Hypothalamus (tissue), 51 donors: ENCODE results near the gene COX4I2.
"Not testable (repeated sequence)": the region's sequence is repeated elsewhere in the genome, so short reads cannot be mapped to it uniquely, and the experiment has no call there.

Source experiments
- DNase-seq, 51 donors: peaks; one replicate each; lab custom pipeline; 2025; lab: John Stamatoyannopoulos, UW

The COX4I2 gene

GRCh38 chr20:31644701-31645100 lies 7.0 kb downstream of the COX4I2 start:
- DNase-seq: no peak

- DNase-seq: not testable (repeated sequence)
Measured at GRCh38 chr20:31648104-31648503, 10.4 kb downstream of the COX4I2 start.

DNA sequence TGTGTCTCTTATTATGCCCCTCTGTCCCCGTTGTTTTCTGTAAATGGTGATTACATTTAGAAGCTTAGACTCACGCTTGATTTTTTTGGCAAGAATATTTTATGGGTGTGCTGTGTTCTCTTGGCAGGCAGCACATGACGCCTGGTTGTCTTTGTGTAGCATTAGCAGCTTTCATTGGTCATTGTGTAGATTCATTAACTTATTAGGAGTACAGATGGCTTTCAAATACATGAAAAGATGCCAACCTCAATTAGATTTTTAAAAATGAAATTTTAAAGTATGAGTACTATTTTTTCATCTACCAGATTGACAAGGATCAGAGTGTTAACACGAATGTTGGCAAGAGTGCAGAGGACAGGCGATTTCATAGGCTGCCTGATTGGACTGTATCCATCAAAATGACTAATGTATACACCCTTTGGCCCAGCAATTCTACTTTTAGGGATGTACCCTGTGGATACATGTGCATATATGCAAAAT lies 15.2 kb downstream of the COX4I2 start:
- no peak for DNase-seq

DNA sequence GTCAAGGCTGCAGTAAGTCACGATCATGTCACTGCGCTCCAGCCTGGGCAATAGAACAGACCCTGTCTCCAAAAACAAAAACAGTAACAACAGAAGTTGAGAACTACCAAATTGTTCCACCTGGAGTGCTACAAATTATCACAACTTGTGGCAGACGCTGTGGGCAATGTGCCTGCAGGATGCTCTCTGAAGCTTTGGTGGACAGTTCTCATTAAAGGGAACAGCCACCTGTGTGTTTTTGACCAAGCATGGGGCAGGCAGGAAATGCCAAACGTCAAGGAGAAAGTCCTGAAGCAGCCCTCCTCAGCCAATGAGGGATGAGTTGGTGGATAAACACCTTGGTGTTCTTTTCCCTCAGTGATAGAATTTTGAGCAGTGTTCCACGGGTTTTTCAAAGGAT lies 15.8 kb downstream of the COX4I2 start:
- DNase-seq: no peak

- DNase-seq: no peak
Measured at GRCh38 chr20:31654534-31654933, 16.8 kb downstream of the COX4I2 start.

DNA sequence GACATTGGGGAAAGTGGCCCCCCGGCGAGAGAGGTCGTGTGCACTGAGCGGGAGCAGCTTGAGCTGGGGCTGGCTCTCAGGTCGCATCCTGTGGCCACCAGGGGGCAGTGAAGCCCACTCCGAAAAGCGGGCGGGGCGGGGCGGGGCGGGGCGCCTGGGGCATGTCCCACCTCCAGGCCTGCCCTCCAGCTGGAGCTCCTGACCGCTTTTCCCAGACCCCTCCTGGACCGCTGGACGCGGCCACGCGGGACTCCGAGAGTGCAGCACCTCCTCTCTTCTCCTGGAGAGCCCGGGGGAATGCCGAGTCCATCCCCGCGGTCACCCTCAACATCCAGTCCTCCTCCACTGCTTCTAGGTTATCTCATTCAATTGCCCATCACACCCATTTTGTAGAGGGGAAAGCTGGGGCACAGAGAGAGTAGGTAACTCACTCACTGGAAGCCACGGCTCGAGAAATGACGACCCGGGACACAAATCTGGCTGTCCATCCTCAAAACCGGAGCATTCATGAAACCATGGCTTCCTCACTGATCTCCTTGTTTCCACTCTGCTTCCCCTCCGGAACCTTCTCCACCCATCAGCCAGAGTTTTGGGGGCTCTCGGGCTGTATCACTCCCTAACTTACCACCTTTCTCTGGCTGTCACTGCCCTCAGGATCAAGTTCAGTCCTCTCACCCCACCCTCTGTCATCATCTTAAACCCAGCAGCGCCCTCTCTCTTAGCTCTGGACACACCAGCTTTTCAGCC lies 24.1 kb downstream of the COX4I2 start:
- DNase-seq: peak; percentile 41 to 93 (median 79)

DNA sequence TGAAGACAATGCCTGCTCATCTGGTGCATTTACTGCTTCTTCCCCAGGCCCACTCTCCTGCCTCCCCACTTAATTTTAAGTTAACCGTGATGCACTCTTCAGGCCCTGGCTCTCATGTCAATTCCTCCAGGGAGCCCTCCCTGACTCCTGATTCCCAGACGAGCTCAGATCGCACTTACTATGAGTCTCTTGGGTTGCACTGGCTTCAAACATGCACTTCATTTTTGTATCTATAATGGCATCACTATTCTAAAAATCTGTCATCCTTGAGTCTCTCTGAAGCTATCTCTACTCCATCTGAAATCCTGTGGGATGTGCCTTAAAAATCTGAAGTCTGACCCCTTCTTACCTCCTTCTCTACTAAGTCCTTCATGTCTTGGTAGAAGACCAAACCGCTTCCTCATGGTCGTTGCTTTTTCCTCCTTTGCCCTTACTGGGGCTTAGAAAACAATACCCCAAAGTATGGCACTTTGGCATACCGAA lies 24.7 kb downstream of the COX4I2 start:
- DNase-seq: peak in 1 of 51 donors; percentile 46

GRCh38 chr20:31663524-31663837 lies 25.8 kb downstream of the COX4I2 start:
- DNase-seq: no peak

DNA sequence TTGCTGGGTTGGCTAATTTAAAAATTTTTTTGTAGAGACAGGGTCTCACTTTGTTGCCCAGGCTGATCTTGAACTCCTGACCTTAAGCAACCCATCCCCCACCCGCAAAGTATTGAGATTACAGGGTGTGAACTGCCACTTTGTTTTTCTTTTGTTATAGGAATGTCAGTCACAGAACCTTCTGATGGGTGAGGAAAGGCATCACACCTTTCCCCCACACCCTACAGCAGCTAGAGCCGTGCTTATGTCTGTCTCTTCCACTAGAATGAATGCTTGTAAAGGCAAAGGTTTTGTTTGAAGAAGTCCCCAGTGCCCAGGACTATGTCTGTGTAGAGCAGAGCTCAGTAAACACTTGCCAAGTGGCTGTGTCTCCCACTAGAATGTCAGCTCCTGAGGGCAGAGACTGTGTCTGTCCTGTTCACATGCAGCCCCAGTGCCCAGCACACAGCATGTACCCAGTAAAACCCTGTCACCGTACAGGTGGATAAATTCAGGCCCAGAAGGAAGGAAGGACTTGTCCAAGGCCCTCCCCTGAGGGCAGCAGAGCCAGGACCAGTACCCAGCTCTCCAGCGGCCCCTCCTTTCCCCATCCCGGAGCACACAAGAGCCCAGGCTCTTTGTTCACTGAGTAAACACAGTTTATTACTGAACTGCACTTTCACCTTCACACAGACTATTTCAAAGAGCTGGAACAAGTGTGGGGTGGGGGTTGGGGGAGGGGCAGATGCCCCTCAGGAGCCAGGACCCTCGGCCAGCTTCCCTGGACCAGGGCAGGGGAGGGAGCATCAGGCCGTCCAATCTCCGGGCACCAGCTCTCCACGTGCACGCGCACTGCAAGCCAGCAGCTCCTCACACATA lies 26.4 kb downstream of the COX4I2 start:
- peak in 27 of 51 donors; percentile 16 to 82 (median 39) for DNase-seq

DNA sequence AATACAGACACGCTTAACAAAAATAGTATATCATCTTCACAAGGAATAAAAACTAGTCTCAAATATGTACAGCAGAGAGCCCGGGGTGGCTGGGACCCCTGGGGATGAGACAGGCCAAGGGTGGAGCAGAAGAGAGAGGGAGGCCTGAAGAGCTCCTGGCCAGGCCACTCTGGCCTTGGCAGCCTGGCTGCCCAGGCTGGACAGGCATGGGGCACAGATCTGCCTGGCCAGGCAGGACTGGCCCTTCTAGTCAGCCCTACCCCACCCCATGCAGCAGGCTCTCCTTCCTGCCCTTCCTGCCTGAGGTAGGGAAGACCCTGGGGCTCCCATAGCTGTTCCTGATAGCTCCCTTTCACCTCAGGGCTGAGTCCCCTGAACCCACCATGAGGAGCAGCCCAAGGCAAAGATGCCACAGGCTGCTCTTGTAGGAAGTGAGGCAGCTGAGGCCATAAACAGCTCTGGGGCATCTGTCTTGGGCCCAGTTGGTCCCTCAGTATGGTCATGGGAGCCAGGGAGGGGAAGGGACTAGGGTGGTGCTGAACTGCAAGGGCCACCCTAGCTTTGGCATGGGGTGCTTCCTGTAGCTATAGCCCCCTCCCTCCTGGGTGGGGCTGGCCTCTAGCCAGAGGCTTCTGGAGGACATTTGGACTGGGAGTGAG lies 27.1 kb downstream of the COX4I2 start:
- DNase-seq: peak in 1 of 51 donors; percentile 36

DNA sequence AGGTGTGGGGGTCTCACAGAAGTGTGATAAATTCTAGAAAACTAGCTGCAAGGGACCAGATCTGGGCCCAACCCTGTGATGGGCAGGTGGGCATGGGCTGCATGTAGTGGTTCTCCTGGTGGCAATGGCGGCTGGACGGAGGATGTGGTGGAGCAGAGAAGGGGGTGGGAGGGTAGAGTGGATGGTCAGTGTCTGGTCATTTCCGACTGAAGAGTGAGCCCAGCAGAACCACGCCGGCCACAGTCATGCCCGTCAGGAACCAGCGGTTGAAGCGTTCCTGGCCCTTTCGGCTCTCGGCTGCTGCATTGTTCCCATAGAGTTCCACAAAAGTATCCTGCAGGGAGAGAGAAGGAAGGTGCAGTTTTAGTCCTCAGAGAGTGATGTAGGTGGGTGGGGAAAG lies 28.0 kb downstream of the COX4I2 start:
- DNase-seq: peak in 1 of 51 donors; percentile 63

GRCh38 chr20:31666258-31667042 lies 28.7 kb downstream of the COX4I2 start:
- peak in 38 of 51 donors; percentile 10 to 73 (median 35) for DNase-seq

DNA sequence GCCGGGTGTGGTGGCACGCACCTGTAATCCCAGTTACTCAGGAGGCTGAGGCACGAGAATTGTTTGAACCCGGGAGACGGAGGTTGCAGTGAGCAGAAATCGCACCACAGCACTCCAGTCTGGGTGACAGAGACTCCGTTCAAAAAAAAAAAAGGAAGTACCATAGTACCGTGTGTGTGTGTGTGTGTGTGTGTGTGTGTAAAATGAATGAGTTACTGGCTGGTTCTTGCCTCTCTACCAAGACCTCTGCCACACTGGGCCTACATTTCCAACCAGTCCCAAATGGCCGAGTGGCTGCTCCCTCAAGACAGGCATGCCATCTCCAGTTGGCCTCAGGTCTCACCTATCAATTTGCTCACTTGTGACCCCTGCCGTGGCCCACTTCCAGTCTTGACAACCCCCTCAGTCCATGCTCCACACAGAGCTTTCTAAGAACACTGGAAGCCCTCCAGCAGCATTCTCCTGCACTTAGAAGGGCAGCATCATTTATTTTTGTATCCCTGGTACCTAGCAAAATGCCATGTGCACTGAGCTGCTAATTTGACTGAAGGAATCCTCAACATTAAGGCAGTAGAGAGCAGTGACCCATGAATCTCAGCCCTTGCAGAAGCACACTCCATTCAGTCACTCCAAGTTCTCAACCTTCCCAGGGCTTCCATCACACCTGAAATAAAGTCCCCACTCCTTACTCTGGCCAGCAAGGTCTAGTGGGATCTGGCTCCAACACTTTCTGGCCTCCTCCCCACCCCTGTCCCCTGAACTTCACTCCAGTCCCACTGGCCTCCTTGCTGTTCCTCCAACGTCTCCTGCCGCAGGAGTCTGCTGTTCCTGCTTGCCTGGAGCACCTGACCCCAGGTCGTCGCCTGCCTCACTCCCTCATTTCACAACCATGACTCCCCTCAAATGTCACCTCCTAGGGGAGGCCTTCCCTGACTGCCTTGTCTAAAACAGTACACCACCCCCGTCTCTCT lies 29.9 kb downstream of the COX4I2 start:
- no peak for DNase-seq

GRCh38 chr20:31668944-31669343 lies 31.2 kb downstream of the COX4I2 start:
- DNase-seq: not testable (repeated sequence)

- DNase-seq: peak in 1 of 51 donors; percentile 72
Measured at GRCh38 chr20:31669876-31670275, 32.2 kb downstream of the COX4I2 start.

- DNase-seq: peak in 47 of 51 donors; percentile 24 to 96 (median 76)
Measured at GRCh38 chr20:31670371-31671228, 32.9 kb downstream of the COX4I2 start.

- peak in 1 of 51 donors; percentile 20 for DNase-seq
Measured at GRCh38 chr20:31671324-31671723, 33.6 kb downstream of the COX4I2 start.

DNA sequence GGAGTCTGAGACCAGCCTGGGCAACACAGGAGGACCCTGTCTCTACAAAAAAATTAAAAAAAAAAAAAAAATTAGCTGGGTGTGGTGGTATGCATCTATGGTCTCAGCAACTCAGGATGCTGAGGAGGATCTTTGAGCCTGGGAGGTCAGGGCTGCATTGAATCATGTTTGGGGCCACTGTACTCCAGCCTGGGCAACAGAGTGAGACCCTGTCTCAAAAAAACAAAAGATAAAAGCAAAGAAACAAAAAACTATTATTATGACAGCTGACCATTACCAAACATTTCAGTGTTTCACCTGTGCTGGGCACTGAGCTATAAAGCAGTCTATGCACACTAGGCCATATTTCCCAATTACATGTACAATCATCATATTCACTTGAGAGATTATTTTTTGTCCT lies 35.7 kb downstream of the COX4I2 start:
- no peak for DNase-seq
